ENCODE results near the gene RABGAP1L. TPM values are rescaled to one million over a fixed set of nuclear protein-coding genes. Genes with fewer than 3 reads are reported as not detected.
A peak's percentile ranks its signal among the peaks of the same experiment; 100 is the strongest.
"Not testable (repeated sequence)": the region's sequence is repeated elsewhere in the genome, so short reads cannot be mapped to it uniquely, and the experiment has no call there.

The RABGAP1L gene
- total RNA-seq, 1 experiment from 2014 or later, result 14.0 TPM

DNA sequence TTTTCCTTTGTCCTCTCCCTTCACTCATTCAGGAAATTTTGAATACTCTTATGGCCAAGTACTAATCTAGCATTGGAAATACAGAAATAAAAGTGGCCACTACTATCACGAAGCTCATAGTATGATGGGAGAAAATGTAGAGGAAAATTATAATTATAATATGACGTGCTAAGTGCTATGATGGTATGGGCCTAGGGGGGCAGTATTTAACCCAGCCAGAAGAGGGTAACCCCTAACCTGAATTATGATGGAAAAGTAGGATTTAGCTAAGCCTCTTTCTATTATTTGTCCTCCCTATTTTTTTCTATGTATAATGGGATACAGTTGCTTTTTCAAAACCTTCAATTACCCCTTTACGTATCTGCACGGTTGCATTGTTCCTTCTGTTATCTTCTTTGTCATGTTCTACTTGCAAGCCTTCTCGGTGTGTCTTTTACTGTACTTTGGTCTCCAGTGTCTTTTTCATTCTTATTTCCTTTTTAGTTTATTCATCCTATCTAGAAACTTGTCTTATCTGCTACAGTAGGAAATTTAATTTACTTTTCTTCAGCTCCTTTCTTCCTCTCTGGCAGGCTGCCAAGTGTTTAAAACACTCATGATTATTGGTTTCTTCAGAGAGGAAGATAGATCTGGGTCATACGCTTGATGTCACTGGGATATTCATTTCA is 199.6 kb downstream of the RABGAP1L start:
- DNase-seq (ENCODE audit: low read depth), result no peak

DNA sequence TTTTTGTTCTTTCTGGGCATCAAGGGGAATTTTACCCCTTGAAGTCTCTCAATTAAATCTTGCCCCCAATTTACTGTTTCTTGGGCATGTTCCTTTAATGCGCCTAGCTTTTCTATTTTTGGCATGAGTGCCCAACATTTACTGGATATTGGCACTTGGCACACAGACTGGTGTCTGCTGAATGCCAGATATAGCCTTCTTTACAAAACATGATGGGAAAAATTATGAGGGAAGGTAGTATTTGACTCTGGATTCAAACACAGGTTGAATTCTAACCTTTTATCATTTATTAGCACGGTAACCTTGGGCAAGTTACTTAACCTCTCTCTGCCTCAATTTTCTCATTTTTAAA is 200.1 kb downstream of the RABGAP1L start:
- no peak for DNase-seq (ENCODE audit: low read depth)

DNA sequence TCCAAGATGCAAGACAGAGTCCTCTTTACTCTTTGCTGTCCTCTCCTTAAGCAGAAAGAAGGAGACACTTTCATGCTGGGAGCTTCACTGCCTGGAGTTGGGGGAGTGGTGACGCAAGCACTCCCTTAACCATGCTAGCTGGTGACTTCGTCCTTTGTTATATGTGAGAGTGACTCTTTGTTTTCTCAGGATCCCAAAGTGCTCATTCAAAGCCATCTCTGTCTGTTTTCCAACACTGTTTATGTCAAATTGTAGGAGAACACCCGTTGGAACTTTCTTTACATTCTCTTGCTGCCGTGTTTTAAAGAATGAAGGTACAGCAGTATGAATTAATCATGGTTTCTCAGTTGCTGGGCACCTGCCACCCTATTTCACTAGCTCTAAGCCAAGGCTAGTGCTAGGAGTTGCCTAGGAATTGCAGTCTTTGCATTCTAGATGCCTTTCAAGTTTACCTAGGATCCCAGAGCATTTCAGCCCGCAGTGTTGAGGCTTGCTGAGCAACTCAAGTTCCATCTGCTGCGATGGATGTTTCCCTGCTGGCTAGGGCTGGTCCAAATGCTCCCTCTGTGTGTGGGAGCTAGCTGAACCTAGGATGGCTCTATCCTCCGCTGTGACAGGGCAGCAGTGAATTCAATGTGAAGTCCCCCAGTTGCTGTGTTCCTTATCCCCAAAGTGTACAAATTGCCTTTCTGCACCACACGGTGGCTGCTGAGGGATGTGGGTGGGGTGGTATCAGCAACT is 205.8 kb downstream of the RABGAP1L start:
- no peak for DNase-seq (ENCODE audit: low read depth)

DNA sequence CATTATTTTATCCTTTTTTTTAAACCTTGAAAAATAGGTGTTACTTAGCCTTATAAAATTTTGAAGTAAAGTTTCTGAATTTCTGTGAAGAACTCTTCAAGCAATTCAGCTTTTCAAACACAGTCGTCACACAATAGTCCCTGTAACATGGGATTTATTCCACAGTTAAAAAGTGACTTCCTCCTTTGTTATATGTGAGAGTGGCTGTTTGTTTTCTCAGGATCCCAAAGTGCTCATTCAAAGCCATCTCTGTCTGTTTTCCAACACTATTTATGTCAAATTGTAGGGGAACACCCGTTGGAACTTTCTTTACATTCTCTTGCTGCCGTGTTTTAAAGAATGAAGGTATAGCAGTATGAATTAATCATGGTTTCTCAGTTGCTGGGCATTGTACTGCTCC is 207.6 kb downstream of the RABGAP1L start:
- no peak for DNase-seq (ENCODE audit: low read depth)

DNA sequence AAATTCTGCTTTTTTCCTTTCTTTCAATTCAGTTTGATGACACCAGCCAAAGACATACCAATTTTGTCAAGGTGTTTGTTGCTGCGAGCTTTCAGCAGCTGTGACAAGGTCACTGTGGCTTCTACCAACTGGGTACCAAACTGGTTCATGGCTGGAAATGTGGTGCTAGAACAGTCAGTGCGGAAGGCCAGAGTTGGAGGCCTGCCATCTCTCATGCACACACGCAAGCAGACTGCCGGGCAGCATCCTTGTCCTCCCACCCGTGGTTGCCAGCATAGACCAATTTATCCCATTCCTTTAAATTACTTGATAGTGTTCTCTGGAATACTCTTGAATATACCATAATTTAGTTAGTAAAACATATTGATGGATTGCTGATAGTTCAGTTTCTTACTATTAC is 208.6 kb downstream of the RABGAP1L start:
- no peak for DNase-seq (ENCODE audit: low read depth)

DNA sequence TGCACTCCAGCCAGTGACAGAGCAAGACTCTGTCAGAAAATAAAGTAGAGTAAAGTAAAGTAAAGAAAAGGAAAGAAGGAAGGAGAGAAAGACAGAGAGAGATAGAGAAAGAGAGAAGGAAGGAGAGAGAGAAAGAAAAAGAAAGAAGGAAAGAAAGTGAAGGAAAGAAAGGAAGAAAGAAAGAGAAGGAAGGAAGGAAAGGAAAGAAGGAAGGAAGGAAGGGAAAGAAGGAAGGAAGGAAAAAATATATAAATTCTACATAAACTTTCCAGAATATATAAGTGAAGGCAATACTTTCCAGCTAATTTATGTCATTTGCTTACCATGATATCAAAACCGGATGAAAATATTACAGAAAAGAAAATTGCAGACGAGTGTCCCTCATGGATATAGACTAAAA is 216.7 kb downstream of the RABGAP1L start:
- DNase-seq (ENCODE audit: low read depth), result no peak

DNA sequence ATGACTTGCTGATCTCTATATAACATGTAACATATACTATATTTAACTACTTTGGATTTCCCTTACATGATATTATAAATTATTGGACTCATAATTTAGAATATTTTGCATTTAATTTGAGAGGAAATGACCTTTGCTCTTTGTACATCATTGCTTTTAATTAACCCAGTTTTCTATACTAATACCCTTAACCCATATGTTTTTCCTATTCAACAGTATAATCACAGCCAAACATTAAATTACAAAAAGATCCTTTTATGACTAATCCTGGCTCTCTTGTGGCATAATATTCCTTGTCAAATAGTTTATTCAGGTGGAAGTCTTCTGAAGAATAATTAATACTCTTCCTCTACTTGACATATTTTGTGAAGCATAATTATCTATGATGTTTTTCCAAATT is 232.4 kb downstream of the RABGAP1L start:
- no peak for DNase-seq (ENCODE audit: low read depth)

DNA sequence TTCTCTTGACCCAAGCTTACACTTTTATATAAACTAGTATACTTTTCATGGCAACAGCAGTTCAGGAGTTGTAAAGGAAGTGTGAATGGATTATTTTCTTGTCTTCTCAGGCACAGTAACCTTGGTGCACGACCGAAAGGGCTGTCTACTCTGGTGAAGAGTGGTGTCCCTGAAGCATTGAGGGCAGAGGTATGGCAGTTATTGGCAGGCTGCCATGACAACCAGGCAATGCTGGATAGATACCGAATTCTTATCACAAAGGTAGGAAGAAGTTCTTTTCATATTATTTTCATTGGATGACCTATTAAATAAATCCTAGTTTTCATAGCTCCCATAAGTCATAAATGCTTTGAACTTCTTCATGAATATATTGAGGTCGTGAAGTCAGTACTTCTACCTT is 234.6 kb downstream of the RABGAP1L start:
- DNase-seq (ENCODE audit: low read depth), result no peak

DNA sequence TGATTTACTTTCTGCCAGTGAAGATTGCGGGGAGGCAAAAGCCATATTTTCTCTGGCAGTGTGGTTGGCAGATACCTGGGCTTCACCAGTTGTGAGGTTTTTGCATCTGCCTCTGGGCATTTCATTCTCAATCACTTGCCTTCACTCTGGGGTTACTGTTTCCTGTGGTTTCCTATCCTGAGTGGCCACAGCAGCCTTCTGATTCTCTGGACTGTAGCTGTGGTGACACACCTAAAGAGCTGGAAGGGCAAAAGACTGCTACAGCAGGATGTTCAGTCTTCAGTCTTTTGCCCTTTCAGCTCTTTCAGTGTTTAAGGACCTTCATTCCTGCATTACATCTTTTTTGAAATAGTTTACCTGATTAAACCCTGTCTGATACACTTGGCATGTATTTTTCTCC is 237.9 kb downstream of the RABGAP1L start:
- no peak for DNase-seq (ENCODE audit: low read depth)

DNA sequence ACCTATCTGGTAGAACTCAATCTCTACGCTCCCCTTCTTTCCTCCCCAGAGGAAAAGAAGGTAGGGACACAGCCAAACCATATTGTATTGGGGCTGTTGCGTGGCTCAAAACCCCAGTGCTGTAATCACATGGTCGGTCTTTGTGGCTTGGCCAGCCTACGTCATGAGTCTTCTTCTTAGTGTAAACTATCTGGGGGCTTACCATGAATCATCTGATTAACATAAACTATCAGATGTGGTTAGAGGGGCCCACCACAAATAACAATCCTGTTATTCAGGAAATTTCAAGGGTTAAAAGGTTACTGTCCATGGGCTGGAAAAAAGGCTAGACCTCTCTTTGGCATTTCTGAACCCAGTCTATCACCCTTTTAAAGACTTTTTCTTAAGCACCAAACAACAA is 238.9 kb downstream of the RABGAP1L start:
- peak; percentile 35 for DNase-seq (ENCODE audit: low read depth)

DNA sequence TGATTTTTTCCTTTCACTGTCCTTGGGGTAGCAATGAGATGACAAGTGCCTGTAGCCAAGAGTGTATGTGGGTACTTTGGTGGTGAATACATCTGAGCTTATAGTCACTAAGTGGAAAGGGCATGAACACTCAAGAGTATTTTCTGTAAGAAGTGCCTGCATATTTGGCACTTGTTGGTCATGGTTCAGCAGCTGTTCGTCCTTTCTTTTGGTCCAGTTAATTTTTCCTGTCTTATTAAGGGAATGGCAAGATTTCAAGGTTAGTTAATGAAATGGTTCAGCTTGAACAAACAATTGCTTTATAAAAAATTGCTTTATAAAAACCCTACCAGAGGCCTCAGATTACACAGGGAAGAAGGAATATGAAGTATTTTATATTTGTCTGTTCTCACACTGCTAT is 239.9 kb downstream of the RABGAP1L start:
- no peak for DNase-seq (ENCODE audit: low read depth)

DNA sequence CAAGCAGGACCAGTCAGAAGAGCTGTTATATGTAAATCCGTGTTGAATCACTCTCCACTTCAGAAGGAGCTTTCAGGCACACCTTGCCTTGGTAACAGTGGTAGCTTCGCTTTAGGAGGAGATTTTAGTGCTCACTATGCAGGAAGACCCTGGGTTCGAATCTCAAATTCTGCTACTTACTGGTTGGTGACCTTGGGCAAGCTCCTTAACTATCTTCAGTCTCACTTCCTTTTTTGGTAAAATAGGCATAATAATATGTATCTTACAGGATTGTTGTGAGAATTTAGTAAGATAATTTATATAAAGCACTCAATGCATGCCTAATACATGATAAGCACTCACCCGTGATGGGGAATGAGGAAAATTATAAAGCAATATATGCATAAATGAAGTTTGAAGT is 241.8 kb downstream of the RABGAP1L start:
- no peak for DNase-seq (ENCODE audit: low read depth)

DNA sequence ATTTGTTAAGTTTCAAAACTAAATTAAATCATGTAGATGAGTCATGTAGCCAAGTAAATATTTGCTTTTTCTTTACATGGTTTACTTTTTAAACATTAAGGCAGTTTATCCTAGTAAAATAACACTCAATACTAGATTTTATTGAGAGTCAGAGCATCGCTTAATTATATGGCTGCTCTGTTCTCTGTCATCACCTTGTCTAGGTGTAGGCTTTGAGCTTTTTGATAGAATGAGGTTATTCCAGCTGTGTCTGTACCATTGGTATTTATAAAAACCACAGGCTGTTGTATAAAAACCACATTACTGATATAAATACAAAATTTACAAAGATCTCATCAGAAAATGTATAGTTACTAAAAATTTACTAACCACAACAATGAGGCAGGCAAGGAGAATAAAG is 245.9 kb downstream of the RABGAP1L start:
- DNase-seq (ENCODE audit: low read depth), result no peak

DNA sequence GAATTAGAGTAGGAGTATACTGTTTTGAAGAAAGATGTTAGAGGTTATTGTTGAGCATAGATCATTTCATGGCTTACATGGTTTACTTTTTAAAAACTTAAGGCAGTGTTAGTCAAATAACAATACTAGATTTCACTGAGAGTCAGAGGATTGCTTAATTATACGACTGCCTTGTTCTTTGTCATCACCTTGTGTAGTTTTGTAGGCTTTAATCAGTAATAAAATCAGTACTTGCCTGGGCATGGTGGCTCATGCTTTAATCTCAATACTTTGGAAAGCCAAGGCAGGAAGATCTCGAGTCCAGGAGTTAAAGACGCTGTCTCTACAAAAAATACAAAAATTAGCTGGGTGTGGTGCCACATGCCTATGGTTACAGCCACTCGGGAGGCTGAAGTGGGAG is 247.1 kb downstream of the RABGAP1L start:
- no peak for DNase-seq (ENCODE audit: low read depth)

DNA sequence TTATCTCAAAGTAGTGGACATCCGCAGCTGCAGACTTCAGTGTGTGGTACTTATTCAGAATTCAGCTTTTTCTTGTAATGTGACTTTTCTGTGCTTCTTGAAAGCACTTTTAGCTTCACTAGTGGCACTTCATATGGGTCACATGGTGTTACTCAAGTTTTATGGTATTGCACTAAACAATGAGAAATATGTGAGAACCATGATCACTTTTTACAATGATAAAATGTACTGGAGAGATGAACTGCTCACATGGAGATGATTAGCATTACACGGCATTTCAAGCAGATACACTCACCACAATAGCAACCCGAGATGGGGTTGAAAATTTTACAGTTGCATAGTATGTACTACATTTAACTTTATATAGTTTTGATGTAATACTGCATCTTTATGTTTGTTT is 248.3 kb downstream of the RABGAP1L start:
- DNase-seq (ENCODE audit: low read depth), result no peak

DNA sequence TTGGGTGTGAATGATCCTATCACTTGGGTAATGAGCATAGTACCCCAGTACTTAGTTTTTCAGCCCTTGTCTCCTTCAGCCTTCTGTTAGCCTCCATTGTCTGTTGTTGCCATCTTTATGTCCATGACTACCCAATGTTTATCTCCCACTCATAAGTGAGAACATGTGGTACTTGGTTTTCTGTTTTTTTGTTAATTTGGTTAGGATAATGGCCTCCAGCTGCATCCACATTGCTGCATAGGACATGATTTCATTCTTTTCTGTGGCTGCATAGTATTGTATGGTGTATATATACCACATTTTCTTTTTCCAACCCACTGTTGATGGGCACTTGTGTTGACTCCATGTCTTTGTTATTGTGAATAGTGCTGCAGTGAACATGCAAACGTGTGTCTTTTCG is 248.8 kb downstream of the RABGAP1L start:
- DNase-seq (ENCODE audit: low read depth), result no peak

DNA sequence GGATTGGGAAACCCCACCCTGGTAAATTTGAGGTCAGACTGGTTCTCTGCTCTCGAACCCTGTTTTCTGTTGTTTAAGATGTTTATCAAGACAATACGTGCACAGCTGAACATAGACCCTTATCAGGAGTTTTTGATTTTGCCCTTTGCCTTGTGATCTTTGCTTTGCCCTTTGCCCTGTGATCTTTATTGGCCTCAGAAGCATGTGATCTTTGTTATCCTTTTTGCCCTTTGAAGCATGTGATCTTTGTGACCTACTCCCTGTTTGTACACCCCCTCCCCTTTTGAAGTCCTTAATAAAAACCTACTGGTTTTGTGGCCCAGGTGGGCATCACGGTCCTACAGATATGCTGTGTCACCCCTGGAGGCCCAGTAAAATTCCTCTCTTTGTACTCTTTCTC is 250.5 kb downstream of the RABGAP1L start:
- not testable (repeated sequence) for DNase-seq (ENCODE audit: low read depth)

DNA sequence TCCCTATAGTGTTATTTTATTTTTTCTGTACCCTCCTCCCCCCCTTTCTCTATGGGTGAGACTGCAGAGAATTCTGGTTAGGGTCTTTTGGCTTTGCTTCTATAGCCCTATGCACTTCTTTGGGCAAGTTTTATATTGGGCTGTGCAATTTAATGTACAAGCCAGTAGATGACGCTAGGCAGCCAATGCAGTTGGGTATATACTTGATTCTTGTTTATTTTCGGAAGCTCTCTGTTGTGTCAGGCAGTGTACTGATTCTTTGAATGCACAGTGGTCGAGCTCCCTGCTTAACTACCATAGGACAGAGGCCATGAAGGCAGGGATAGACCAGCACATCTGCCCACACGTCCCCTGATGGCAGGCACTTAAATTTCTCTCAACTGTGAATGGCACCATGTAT is 254.3 kb downstream of the RABGAP1L start:
- no peak for DNase-seq (ENCODE audit: low read depth)

DNA sequence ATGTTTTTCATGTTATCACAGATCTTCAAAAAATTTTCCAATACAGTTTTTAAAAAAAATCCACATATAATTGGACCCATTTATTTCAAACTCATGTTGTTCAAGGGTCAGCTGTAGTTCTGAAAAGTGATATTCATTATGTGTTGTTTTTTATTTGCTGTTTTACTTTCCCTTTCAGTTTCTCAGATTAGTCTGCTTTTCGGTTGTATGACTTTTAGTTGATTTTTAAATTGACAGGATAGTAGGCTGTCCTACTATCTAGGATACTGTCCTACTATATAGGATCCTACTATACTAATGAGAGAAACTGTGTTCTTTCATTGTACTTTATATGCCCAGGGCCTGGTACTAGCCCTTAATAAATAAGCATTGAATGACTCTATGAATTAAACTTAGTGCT is 254.9 kb downstream of the RABGAP1L start:
- DNase-seq (ENCODE audit: low read depth), result no peak

DNA sequence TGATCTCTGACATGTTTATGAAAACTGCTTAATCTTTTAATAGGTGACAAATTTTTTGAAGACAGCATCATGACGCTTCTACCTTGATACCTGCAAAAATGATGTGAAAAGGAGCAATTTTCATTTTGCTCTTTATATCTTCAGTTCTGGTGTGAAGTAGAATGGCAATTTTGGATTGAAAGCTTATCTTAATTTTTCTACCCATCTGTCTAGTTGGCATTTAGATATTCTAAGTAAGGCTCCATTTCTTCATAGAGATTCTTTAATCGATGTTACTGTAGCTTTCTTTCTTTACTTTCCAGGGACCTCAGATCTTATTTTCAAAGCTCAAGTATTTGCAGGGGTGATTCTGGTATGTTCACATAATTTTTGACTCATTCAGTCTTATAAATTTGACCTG is 256.2 kb downstream of the RABGAP1L start:
- DNase-seq (ENCODE audit: low read depth), result no peak

DNA sequence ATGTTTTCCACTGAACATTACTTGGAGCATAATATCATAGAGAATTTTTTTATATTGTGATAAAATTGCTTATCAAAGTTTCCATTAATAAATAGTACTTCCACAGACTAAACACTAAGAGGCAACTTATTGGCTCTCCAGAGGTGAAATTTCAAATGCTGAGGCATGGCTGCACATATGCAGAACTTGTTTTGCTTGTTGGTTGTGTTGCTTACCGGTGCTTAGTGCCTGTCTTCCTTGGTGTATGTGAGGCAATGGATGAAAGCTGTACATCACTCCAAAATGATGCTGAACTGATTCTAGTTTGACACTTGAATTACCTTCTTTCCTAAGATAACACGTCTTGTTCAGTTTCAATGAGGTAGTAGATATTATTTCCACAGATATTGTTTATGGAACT is 258.6 kb downstream of the RABGAP1L start:
- no peak for DNase-seq (ENCODE audit: low read depth)

DNA sequence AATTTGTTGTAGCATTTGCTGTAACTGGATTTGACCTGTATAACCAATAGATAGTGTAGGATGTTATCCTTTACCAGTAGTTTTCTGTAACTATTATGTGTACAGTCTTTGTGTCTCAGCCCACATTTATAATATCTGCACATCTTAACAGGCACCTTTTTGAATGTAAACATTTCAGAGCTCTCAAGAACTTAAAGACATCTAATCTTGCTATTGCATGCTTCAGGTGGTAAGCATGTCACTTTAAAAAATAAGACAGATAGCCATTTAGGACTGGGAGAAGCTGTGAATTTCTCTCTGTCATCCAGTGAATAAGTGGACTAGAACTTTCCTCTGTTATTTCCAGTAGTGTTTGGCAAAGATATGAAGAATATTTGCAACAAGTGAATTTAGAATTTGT is 265.8 kb downstream of the RABGAP1L start:
- DNase-seq (ENCODE audit: low read depth), result no peak

DNA sequence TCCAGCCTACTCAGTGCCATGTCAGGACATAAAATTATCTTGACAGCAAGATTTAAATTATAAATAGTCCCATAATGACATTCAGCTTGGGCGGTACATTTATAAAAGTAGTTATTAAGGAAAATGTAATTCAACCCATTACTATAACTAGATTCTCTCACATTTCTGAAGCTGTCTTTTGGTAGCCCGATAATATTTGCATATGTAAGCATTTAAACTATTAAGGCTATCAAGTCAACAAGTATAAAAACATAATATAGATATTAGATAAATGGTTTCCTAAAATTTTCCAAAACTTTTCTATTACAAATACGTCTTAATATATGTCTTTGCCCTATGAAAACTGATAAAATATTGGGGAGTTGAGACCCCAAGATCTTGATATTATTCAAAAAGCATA is 266.8 kb downstream of the RABGAP1L start:
- DNase-seq (ENCODE audit: low read depth), result no peak

DNA sequence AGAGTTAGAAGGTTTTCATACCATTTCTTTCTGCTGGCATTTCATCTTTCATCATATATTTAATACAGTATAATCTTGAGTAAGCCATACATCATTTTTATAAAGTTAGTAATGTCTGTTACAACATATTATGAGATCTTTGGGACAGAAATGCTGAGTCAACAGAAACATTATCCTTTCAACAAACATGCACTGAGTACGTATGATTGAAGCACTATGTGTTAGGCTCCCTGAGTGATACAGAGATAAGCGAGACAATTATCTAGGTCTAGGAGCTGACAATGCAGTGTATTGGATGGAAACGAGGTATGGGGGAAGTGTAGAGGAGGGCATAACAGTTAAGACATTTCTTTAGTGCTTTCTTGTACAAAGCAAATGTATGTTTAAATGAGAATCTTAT is 268.7 kb downstream of the RABGAP1L start:
- DNase-seq (ENCODE audit: low read depth), result peak; percentile 15

Data from LHCN-M2 (cell line).